ENCODE results near the gene ZBTB7C. TPM values are rescaled to one million over a fixed set of nuclear protein-coding genes. Genes with fewer than 3 reads are reported as not detected.

ZBTB7C gene
- total RNA-seq, 1 donor from 2014 or later: 0.81 TPM

DNA sequence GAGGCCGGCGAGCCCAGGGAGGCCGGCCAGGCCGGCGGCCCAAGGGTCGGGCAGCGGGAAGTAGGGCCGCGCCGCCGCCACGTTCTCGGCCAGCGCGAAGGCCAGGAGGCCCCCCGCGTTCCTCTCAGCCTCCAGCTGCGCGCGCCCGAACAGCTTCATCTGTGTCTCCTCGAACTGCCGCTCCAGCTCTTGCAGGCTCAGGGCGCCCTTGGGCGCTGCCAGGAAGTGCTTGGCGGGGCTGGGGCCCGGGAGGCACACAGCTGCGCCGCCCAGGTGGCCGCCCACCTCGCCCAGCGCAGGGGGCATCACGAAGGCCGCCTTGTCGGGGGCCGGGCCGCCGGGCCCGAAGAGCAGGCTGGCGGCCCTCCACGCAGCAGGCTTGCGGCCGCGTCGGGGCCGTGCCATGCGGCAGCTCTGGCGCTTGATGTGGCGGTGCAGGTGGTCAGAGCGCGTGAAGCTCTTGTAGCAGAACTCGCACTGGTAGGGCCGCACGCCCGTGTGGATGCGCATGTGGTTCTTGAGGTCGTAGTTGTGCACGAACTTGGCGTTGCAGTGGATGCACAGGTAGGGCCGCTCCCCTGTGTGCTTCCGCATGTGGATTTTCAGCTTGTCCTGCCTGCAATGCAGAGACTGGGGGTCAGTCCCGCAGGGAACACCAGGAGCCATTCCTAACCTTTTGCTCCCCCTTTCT is 379.7 kb downstream of the ZBTB7C start:
- intact Hi-C loops (cut with micrococcal nuclease): loop anchor here (10.0 kb wide), 1 partner anchor 285 kb away; no protein-coding TSS in a partner anchor

DNA sequence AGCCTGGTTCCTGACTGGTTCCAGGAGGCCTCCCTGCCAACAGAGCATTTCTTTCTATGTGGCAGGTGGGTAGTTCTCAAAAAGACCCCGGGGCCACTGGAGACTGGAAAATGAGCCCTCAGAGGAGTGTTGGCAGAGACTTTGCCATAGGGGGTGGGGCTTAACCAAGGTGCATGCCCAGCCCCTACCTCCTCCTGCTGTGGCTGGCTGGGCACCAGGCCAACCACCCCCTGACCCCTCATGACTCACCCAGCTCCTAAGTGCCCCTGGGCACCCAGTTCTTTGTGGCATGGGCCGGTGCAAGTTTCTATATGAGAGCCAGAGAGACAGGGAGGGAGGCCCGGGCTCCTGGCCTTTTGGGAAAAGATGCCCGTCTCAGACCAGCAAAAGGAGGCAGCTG is 380.5 kb downstream of the ZBTB7C start:
- intact Hi-C loops (cut with micrococcal nuclease): loop anchor here (10.0 kb wide), 1 partner anchor 286 kb away; no protein-coding TSS in a partner anchor

DNA sequence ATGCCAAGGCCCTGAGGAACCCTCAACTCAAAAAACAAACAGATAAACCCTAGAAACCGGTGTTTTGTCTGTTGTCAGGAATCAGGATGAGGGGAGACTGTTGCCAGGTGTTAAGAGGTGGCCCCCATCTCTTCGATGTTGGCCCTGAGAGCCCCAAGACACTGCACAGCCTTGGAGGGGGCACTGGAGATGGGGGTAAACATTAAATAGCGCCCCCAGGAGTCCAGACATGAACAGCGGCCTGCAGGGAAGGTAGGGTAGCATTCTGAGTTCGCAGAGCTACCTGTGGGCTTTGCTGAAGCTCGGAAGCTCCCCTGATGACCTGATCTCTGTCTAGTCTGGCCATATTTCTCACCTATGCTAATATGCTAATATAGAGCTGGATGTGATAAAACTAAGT is 381.1 kb downstream of the ZBTB7C start:
- intact Hi-C loops (cut with micrococcal nuclease): loop anchor here (10.0 kb wide), 1 partner anchor 287 kb away; no protein-coding TSS in a partner anchor

DNA sequence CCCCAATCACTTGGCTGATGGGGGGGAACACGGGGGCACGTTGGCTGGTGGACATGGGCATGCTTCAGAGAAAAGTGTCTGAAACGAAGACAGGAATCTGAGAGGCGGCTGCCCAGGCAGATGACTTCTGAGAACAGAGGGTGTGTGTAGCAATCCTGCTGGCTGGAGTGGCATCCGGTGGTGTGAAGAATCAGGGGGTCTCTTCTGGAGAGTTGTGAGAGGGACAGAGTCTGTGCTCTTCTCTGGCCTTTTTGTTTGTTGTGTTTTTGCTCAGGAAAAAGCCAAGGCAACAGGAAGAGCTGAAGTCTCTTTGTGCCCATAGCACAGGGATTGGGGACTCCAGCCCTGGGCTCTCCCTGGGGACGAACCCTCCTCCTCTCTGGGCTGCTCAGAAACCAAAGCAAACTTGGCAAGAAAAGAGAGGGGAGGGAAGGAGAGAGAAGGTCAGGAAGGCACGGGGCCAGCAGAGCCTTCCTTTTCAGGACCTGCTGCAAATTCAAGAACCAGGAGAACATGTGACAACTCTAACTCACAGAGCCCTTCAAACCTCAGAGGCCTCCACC is 381.7 kb downstream of the ZBTB7C start:
- intact Hi-C loops (cut with micrococcal nuclease): loop anchor here (10.0 kb wide), 1 partner anchor 287 kb away; no protein-coding TSS in a partner anchor

DNA sequence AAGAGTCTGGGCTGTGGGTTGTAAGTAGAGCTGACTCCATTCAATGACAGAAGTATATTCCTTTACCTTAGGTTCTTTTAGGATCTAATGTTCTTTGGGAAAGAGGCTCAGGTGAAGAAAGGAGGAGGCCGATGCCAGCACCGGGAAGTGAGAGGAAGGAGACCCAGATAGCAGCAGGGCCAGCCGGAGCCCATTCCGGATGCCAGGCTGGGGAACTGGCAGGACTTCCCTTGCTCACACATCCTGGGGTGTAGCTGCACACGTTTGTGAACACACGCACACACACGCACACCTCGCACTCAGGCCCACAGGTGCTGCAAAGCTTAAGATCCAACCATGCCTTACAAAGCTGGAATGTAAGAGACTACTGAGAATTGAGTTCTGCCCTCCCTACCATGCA is 383.0 kb downstream of the ZBTB7C start:
- intact Hi-C loops (cut with micrococcal nuclease): loop anchor here (10.0 kb wide), 1 partner anchor 289 kb away; no protein-coding TSS in a partner anchor

DNA sequence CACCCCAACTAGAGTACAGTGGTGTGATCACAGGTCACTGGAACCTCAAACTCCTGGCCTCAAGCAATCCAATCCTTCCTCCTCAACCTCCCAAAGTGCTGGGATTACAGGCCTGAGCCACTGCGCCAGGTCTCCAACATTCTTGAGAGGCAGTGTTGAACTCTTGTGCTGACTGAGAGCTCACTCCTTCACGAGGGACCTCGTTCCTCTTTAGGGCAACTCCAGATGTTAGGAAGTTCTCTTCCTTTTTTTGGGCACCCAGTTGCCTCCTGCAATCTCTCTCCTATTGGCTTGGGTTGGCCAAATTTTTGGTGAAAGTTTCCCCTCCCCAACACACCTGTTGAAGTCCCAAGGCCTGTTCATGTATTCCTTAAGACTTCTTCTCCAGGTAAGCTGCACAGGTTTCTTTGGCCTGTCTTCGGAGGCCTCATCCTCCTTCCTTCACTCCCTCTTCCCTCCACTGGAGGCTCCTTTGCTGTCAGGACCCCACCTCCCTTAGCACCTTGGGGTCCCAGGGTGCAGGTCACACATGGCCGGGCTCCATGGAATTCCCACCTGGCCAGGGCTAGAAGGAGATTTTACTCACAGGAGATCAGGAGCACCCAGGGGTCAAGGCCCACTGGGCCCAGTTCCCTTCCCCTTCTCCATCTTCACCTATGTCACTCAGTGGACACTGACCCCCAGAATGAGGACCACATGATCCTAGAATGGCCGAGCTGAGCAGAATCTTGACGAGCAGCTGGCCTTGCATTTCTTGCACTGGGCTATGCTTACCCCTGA is 384.1 kb downstream of the ZBTB7C start:
- intact Hi-C loops (cut with micrococcal nuclease): loop anchor here (10.0 kb wide), 1 partner anchor 290 kb away; no protein-coding TSS in a partner anchor

DNA sequence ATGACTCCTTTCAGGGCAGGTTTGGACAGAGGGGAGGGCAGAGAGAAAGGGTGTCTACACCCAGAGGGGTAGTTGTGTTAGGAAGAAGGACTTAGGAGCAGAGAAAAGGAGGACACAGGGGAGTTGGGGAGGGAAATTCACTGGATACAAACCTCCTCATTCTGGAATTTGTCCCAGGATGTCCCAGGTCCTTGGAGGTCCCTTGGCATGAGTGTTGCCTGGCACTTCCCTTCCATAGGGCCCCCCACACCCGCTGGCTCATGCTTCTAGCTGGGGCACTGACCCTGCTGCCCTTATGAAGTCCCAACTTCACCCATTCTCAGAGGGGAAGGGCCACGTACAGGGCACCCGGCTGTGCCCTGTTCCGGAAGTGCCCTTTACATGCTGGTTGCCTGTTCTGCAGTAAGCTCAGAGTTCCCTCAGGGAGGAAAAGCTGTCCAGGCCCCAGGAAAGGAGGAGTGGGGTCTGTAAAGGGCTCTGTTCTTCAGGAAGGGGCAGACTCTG is 385.1 kb downstream of the ZBTB7C start:
- intact Hi-C loops (cut with micrococcal nuclease): loop anchor here (10.0 kb wide), 1 partner anchor 291 kb away; no protein-coding TSS in a partner anchor

DNA sequence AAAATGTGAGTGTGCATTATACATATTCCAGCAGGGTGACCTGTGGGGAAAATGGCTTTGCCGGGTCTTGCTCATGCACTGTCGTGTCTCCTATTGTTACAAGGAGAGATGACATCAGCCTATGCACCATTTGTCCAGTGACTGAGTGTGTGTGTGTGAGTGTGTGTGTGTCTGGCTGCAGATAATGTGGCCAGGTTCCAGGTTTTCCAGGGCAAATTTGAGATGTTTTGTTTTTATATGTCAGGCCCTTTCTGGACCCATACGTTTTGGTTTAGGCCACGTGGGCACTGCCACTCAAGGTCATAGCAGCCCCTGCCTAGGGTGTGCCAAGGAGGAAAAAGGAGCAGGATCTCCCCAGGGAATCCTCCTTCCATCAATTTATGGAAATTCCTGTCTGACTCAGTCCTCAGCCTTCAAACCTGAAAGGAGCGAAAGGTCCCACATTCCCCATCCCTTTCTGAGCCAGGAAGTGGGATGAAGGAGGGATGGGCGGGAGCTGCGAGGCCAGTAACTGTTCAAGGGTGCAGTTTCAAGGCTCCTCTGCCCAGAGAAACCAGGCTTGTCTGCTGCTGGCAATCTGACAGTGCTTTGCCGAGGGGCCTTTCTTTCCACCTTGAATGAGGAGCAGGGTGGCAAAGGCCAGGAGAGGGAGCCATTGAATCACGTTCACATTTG is 385.7 kb downstream of the ZBTB7C start:
- intact Hi-C loops (cut with micrococcal nuclease): loop anchor here (2.0 to 10.0 kb wide), 3 partner anchors 93 to 291 kb away; partner anchors contain the start of gene SMAD2

DNA sequence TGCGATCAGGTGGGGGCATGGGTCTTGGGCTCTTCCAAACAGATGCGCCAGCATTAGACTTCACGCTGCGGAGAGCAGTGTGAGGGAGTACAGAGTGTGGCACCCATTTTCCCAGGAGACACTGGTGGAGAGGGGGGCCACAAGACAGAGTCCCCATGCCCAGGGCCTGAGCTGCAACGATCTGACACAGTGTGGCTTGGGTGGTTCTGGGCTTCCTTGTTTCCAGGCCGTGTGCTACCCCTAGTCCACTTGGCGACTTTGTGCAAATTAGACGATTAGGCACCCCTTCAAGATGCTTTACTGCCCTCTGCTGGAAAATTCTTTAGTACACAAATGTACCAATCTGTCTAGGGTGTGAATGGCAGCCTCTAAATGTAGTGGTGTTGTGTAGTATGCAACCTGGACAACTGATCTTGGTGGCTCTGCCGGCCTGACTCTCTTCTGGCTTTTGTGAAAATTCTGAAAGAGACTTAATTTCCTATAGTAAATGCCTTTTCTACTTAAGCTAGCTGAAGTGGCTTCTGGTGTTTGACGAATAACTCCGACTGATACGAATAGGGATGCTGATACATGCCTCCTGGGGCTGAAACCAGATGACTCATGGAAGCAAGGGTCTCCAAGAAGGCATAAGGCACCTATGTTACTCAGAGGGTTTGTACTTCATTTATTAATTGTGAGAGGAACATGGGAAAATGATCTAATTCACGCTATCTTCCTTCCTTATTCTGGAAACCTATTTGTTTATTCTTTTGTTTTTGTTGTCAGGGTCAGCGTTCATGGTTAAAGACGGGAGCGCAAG is 386.5 kb downstream of the ZBTB7C start:
- intact Hi-C loops (cut with micrococcal nuclease): loop anchor here (1.0 to 10.0 kb wide), 4 partner anchors 92 to 292 kb away; partner anchors contain the start of gene SMAD2

DNA sequence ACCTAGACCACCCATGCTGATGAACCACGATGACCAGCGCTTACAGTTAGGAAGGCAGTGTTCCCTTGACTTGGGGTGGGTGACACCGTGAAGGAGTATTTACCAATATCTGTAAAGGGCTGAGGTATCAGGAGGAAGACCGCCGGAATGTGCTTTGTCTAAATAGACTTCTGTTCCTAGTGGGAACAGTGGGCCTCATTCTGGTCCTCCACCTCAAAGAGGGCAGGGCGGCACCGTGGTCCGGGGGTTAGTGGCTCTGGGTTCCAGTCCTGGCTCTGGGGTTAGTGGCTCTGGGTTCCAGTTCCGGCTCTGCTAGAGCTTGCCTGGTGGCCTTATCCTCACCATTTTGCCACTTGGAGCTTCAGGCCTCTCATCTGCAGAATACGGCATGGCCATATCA is 387.2 kb downstream of the ZBTB7C start:
- intact Hi-C loops (cut with micrococcal nuclease): loop anchor here (1.0 to 10.0 kb wide), 4 partner anchors 91 to 293 kb away; partner anchors contain the start of gene SMAD2

DNA sequence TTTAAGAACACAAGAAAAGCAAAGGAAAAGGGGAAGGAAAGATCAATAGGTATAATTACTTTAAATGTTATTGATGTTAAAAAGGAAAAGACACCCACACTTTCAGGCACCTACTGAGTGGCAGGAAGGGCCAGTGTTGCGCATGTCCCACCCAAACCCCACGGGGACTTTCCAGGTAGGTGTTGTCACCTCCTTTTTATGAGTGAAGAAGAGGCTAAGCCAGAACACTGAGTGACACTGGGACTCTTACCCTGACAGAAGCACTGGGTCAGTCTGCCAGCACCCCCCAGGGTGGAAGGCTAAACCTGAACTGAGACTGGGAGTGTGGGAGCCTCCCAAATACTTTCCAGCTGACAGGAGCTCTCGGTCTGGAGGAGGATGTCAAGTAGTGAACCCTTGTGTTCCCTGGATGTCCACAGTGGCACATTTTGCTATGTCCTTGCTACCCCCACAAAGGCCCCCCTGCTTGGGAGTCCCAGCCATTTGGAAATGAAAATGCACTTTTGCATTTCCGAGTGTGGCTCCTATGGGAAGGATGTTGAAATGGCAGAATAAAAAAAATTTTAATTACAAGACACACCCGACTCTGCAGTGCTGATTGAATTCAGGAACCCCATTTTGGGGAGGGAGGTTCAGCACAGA is 387.8 kb downstream of the ZBTB7C start:
- intact Hi-C loops (cut with micrococcal nuclease): loop anchor here (10.0 kb wide), 1 partner anchor 293 kb away; no protein-coding TSS in a partner anchor

DNA sequence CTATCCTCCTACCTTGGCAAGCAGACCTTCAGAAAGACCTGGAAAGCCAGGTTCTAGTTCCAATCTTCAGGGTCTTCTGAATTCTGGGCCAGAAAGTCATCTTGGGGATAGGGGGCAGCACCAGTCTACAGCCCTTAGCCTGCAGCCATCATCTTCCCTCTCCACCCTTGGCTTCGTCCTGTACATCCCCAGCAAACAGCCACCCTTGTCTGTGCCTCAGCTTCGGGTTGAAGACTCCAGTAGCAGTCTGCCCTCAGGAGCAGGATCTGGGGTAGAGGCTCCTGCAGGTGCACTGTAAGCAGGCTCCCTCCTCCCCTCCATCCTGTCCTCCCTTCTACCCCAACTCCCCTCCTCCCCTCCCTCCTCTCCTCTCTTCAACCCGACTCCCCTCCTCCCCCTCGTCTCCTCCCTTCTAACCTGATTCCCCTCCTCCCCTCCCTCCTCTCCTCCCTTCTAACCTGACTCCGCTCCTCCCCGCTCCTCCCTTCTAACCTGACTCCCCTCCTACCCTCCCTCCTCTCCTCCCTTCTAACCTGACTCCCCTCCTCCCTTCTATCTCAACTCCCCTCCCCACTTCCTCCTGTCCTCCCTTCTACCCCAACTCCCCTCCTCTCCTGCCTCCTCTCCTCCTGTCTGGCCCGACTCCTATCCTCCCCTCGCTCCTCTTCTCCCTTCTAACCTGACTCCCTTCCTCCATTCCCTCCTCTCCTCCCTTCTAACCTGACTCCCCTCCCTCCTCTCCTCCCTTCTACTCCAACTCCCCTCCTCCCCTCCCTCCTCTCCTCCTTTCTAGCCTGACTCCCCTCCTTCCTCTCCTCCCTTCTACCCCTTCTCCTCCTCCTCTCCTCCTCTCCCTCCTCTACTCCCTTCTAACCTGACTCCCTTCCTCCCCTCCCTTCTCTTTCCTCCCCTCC is 388.6 kb downstream of the ZBTB7C start:
- intact Hi-C loops (cut with micrococcal nuclease): loop anchor here (10.0 kb wide), 1 partner anchor 294 kb away; no protein-coding TSS in a partner anchor

DNA sequence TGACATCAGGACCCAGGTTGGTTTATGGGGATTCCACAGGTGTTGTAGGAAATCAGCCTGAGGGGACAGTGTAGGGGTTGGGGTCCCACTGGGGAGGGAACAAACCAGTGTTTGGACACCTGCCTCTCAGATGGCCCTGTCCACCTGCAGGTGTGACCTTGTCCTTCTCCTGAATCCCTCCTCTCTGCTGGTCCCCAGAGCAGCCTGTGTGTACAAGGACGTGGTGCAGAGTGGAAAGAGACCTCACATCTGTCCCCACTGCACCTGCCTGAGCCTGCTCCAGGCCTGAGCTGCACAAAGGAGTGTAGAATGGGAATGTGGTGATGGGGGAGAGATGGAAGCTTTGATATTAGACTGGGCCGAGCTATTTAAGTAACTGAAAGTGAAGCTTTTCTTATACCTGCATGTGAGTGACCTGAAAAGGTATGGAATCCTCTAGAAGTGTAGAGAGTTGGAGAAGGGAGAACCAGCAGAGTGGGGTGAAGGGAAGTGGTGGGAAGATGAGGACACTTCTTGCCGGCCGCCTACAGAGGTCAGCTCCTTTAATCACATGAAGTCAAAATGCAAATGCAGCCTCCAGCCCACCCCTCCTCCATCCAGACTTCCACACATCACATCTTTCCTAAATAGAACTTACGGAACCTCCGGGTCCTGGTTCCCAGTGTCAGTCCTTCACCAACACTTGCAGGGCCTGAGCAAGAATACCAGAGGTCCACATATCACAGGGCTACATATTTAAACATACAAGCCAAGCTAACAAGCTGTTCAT is 389.4 kb downstream of the ZBTB7C start:
- intact Hi-C loops (cut with micrococcal nuclease): loop anchor here (10.0 kb wide), 1 partner anchor 295 kb away; no protein-coding TSS in a partner anchor

DNA sequence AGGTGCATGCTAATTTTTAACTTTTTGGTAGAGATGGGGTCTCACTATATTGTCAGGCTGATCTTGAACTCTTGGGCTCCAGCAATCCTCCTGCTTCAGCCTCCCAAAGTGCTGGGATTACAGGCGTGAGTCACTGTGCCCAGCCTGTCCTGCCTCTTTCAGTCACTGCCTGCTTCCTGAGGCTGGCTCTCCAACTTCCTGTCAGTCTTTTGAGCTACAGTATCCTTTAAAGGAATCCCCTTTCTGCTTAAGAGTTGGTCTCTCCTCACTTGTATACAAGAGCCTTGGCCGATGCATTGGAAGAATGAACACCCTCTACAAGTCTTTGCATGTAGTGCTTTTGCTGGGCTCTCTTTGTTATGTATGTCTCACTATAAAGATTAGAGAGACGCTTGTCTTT is 390.3 kb downstream of the ZBTB7C start:
- intact Hi-C loops (cut with micrococcal nuclease): no loop called here

DNA sequence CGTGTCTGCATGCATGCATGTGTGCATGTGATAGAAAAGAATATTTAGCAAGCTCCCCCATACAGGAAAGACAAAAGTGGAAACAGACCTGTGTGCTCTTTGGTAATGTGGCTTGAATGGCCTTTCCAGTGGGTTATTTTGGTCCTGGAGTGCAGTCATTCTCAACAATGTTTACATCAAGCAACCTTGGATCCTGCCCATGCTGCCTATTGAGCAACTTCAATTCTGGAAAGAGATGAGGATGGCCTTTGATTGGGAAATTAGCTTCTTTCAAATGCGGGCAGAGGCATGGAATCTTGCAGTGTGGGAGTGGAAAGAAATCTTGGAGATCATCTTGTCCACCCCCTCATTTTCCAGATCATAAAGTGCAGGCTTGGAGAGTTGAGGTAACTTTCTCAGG is 391.5 kb downstream of the ZBTB7C start:
- intact Hi-C loops (cut with micrococcal nuclease): no loop called here

DNA sequence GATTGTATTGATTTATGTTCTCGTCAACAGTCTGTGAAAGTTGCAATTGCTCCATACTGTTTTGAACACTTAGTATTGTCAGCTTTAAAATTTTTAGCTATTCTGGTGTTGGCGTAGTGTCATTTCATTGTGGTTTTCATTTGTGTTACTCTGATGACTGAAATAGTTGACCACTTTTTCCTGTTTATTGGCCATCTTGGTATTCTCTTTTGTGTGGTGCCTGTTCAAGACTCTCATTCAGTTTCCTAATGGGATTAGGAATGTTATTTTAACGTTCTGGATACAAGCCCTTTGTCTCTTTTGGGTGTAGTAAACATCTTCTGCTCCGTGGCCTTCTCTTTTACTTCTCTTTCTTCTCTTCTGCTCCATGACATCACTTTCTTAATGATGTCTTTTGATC is 396.0 kb downstream of the ZBTB7C start:
- intact Hi-C loops (cut with micrococcal nuclease): no loop called here

DNA sequence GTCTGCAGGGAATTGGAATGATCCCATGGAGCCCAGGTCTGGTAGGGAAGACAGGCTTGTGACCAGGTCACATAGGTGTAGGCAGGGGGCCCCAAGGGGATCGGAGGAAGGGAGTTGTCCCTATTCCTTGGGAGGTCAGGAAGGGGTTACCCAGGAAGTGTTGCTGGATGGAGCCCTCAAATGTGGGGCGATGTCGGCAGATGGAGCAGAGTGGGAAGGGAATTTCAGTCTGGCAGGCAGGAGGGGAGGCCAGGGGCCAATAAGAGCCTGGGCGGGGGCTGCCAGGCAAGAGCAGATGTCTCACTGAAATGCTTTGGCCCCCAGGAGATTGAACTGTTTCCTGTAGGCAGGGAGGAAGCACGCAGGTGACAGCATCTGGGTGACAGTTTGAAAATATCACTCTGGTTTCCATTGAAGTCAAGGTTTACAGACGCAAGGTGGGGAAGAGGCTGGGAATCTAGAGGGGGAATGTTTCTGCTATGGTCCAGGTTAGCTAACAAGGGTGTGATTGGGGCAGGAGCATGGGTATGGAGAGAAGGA is 397.2 kb downstream of the ZBTB7C start:
- intact Hi-C loops (cut with micrococcal nuclease): no loop called here

Data from T-helper 1 cell treated with Interleukin-12 subunit alpha and Interleukin-12 subunit beta and Interleukin-4 antibody, amounts not matched to agents 30 ng/mL and 1 ng/mL, for 36 hours (primary cell).